GM18505 (cell line): ENCODE data around the gene PTPRD.
"Not testable (repeated sequence)": the region's sequence is repeated elsewhere in the genome, so short reads cannot be mapped to it uniquely, and the experiment has no call there.

Experiments used
- ATAC-seq: cut with Tn5 transposase; IDR thresholded peaks from one replicate; pipeline ENCODE4 v1.9.1; 2021; ENCODE audit not compliant: unreplicated experiment
- POLR2A ChIP-seq: IDR thresholded peaks from 4 replicates; pipeline ENCODE4 v1.6.1; 2011; ENCODE audit warnings: borderline replicate concordance; ENCODE audit not compliant: insufficient read depth, insufficient read length; ENCODE audit errors: extremely low read depth

PTPRD gene

DNA sequence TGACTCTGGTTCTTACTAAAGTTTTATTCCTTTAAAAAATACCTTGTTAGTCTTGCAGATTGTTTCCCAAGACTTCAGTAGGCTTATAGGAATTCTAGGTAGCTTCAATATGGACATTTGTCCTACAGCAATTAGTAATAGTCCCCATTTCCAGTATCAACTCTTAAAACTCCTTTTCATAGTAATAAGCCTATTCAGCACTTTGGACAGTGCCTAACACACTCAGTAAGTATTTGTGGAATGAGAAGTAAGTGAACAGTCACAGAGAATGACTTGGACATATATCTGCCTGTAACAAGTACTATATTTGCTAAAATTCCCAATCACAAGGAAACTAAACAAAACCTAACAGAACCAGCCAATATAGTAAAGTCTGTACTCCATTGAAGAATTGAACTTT is 1521.4 kb downstream of the PTPRD start:
- TF ChIP-seq POLR2A, result no peak
- no peak for ATAC-seq

DNA sequence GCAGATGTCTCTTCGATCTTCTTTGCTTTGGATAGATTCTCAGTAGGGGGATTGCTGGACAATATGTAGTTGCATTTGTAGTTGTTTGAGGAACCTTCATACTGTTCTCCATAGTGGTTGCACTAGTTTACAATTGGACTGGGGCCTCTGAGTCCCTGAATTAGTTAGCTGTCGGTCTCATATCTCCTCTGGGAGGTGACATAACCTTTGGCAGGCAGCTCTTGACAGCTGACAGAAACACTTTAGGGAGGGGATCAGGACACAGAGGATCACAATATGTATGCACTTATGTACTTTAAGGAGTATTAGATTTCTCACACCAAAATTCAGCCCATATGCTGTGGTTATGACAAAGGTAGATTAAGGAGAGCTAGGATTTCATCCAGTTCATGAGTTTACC is 1533.3 kb downstream of the PTPRD start:
- no peak for ATAC-seq
- no peak for TF ChIP-seq POLR2A

- no peak for ATAC-seq
- no peak for TF ChIP-seq POLR2A
Measured at GRCh38 chr9:9078301-9078700, 1534.5 kb downstream of the PTPRD start.

- TF ChIP-seq POLR2A, result no peak
- ATAC-seq, result no peak
Measured at GRCh38 chr9:9061627-9062026, 1551.2 kb downstream of the PTPRD start.

DNA sequence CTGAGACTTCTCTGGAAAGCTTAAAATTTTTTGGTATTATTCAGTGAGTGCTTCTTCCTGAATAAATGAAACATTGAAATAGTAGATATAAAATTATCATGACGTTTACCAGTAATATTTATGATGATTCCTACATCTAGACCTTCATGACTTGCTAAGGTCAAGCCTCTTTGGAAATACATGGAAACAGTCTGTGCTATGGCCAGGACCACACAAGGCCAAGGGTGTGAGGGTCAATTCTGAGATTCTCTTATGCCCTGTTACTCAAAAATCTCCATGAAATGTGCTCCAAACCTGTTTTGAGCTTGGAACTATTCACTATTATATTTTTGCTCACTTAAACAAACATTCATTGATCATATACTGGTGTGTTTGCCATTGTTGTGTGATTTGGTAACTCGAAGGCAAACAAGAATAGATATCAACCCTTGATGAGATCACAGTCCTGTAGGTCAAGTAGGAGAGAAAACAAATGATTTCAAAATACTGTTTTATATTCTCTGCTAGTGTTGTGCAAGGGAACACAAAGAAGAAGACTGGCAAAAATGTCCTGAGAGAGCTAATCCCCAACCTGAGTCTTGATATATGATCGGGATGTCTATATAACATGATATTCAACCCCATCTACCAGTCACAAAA is 1558.3 kb downstream of the PTPRD start:
- TF ChIP-seq POLR2A, result no peak
- ATAC-seq, result no peak

GRCh38 chr9:9045572-9045971 is 1567.2 kb downstream of the PTPRD start:
- no peak for TF ChIP-seq POLR2A

DNA sequence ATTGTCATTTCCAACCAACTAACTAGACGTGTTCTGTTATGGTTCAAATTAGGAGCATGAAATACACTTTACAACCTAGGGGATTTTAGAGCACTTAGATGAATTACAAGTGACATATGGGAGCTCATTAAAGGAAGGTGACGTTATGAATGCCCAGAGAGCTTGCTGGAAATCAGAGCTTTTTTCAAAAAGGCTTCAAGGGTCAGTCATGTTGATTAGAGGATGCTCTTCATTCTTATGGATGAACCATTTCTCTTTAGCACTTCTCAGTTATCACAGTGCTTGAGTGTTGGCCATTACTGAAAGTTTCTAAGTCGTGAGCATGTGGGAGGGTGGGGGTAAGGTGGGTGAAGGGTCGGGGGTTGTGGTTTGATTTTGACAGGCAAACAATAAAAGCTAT is 1567.7 kb downstream of the PTPRD start:
- no peak for ATAC-seq
- no peak for TF ChIP-seq POLR2A

More at GRCh38 chr9:9045572-9045971, 1567.2 kb downstream of the PTPRD start:
- no peak for ATAC-seq

- ATAC-seq, result not testable (repeated sequence)
Measured at GRCh38 chr9:9043788-9044187, 1569.0 kb downstream of the PTPRD start.

- no peak for TF ChIP-seq POLR2A
- no peak for ATAC-seq
Measured at GRCh38 chr9:9041756-9042155, 1571.0 kb downstream of the PTPRD start.

DNA sequence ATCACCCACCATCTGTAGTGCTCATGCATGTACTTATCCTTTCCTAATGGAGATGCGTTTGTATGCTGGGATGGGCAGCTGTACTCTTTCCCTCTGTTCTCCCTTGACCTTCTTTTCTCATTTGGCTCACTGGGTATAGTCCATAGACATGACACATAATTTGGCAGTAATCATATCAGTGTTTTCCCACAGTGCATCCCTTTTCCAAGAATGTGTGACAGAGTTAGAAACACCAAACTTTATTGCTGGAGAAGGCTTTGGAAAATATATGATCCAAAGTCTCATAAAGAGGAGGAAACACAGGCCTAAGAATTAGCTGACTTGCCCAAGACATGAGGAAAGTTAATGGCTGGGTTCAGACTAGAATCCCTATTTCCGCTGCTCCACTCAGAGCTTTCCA is 1579.8 kb downstream of the PTPRD start:
- TF ChIP-seq POLR2A, result no peak
- ATAC-seq, result no peak

- ATAC-seq, result no peak
- no peak for TF ChIP-seq POLR2A
Measured at GRCh38 chr9:9016597-9016996, 1596.2 kb downstream of the PTPRD start.

DNA sequence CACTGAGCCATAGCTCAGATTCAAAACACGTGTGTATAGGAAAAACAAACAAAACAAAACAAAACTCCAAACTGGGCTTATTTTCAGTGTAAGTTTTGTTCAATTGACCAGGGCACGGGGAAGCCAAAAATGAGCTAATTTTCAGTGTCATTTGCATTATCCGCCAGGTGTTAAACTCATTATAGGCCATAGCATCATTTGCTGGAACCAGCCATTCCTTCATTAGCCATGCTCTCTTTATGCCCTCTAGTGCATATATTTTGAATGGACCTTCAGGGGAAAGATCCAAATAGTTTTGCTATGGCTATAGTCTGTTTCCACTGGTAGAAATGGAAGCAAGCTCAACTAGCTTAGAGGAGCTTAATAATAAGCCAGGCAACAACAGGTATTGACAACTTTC is 1608.0 kb downstream of the PTPRD start:
- no peak for TF ChIP-seq POLR2A
- no peak for ATAC-seq

DNA sequence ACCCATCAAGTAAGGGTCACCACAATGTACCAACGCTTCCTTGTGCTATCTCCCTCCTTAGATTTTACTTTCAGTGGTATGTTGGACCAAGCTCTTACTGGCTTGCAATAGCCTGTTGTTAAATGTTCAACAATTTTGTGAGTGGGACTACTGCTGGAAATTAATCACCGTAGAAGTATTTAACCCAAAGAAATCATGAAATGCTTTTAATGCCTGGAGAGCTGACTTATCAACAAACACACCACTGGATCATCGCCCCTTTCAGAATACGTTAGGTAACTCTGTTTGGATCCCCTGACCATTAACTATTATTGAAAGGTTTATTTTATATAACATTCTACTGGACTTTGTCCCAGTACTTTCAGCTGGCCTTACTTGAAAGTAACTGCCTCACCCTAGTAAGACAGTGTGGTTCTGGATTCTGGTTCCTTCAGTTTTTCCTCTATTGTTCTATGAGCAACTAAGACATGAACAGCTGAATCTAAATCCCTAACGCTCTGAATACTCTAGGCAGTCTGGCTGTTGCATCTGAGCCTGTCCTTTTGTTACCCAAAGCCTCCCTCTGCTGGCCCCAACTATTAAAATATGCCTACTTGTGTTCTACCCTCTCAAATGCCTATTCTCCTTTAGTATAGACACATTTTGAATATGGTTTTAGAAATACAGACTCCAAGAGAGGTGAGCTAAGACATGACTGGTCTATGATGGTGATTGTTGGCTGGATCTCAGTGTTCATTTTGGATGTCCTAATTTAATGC is 1609.8 kb downstream of the PTPRD start:
- no peak for TF ChIP-seq POLR2A
- no peak for ATAC-seq

DNA sequence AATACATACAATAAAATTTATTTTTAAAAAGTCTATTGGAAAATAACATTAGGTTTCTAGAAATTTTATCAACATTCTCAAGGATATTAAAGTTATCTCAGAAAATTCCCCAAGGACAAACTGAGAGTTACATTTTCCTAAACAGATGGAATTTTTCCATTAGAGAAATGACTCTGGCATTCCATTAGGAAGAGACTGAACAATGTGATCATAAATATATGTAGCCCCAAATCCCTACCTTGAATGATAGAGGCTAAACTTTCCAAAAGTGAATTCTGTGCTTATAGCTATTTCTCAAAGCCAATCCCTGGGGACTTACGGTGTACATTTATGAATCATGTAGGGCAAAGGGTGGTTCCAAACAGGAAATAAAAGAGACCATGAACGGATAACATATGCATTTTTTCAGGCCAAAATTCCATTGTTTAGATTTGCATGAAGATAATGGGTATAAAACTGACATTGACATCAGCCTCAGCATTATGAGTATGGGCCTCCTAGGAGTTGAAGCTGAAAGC is 1632.2 kb downstream of the PTPRD start:
- no peak for TF ChIP-seq POLR2A
- no peak for ATAC-seq

DNA sequence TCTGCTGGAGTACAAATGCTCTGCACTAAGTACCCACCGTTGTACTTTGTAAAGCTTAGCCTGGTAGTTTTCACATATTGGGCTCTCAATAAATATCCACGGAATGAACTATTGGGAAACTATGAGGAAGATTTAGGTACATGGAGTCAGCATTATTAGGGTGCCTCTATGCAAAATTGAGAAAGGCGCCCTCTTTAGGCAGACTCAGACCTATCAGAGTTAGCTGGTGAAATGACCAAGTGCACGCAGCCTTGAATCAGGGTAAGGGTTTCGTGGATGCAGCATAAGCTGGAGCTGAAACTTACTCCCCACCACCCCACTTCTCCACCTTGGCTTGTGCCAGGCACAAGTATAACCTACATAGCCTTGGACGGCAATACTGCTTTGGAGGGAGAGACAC is 1634.5 kb downstream of the PTPRD start:
- no peak for TF ChIP-seq POLR2A
- ATAC-seq, result no peak

DNA sequence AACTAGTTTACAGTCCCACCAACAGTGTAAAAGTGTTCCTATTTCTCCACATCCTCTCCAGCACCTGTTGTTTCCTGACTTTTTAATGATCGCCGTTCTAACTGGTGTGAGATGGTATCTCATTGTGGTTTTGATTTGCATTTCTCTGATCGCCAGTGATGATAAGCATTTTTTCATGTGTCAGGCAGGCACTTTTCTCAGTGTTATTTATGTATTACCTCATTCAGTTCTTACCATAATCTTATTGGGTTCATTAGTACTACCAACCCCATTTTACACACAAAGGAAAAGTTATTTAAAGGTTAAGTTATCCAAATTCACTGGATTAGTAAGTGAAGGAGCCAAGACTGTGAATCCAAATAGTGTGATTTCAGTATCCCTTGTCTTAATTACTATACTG is 1644.5 kb downstream of the PTPRD start:
- ATAC-seq, result not testable (repeated sequence)
